Osteocyte (in vitro differentiated cells): ENCODE measurements around the gene MCM5. TPM values are rescaled to one million over a fixed set of nuclear protein-coding genes. Genes with fewer than 3 reads are reported as not detected.
A peak's percentile ranks its signal among the peaks of the same experiment; 100 is the strongest.

Source experiments
- DNase-seq: peaks from one replicate; pipeline ENCODE4 v3.0.0; 2021; ENCODE audit warnings: mixed read lengths; ENCODE audit not compliant: unreplicated experiment; ENCODE audit errors: extremely low spot score
- H3K27ac Mint-ChIP-seq: one replicate; pipeline ENCODE4 v1.8.0; 2021; ENCODE audit warnings: mild to moderate bottlenecking, mixed read lengths; ENCODE audit not compliant: unreplicated experiment
- H3K27me3 Mint-ChIP-seq: one replicate; pipeline ENCODE4 v1.8.0; 2021; ENCODE audit warnings: mixed read lengths; ENCODE audit not compliant: unreplicated experiment
- H3K36me3 Mint-ChIP-seq: one replicate; pipeline ENCODE4 v1.8.0; 2021; ENCODE audit warnings: mixed read lengths; ENCODE audit not compliant: unreplicated experiment
- H3K4me1 Mint-ChIP-seq: one replicate; pipeline ENCODE4 v1.8.0; 2021; ENCODE audit warnings: mixed read lengths; ENCODE audit not compliant: unreplicated experiment
- H3K4me3 Mint-ChIP-seq: one replicate; pipeline ENCODE4 v1.8.0; 2021; ENCODE audit warnings: mild to moderate bottlenecking, moderate library complexity, mixed read lengths; ENCODE audit not compliant: unreplicated experiment
- H3K9me3 Mint-ChIP-seq: one replicate; pipeline ENCODE4 v1.8.0; 2021; ENCODE audit warnings: mixed read lengths; ENCODE audit not compliant: unreplicated experiment
- CTCF ChIP-seq: fragments of 200-600 bp; sonication (generic); IDR thresholded peaks from 2 replicates; pipeline ENCODE4 v1.5.0; 2021; ENCODE audit warnings: antibody characterized with exemption, mild to moderate bottlenecking, moderate library complexity
- total RNA-seq: library from RNA; stranded (reverse); gene quantifications from 2 replicates; pipeline ENCODE4 v1.2.1, GENCODE V29; 2021

MCM5 gene
- total RNA-seq, 1 donor from 2014 or later: 28.5 TPM

- no peaks in the 10 kb centered on the region for H3K36me3 Mint-ChIP-seq
- H3K27me3 Mint-ChIP-seq: peaks cover 11% of the 10 kb centered on the region
- no peak overlapping the region for H3K27ac Mint-ChIP-seq
- H3K9me3 Mint-ChIP-seq: no peaks in the 10 kb centered on the region
- H3K4me1 Mint-ChIP-seq: peaks cover 10% of the 10 kb centered on the region
- no peak for DNase-seq
- no peak for TF ChIP-seq CTCF
- H3K4me3 Mint-ChIP-seq: no peak overlapping the region
Measured at GRCh38 chr22:35452351-35452781, 52.4 kb downstream of the MCM5 start.

- Mint-ChIP-seq H3K9me3 (no peaks in the 10 kb centered on the region), H3K27ac (no peak overlapping the region), H3K36me3 (no peaks in the 10 kb centered on the region), H3K27me3 (peaks cover 13% of the 10 kb centered on the region), H3K4me3 (no peak overlapping the region), H3K4me1 (peaks cover 4% of the 10 kb centered on the region)
- no peak for DNase-seq
- TF ChIP-seq CTCF: no peak
Measured at GRCh38 chr22:35452810-35453743, 53.1 kb downstream of the MCM5 start.

- peaks cover 13% of the 10 kb centered on the region for H3K27me3 Mint-ChIP-seq
- H3K27ac Mint-ChIP-seq: no peak overlapping the region
- H3K36me3 Mint-ChIP-seq: no peaks in the 10 kb centered on the region
- no peak for DNase-seq
- no peak overlapping the region for H3K4me3 Mint-ChIP-seq
- no peaks in the 10 kb centered on the region for H3K4me1 Mint-ChIP-seq
- H3K9me3 Mint-ChIP-seq: no peaks in the 10 kb centered on the region
- peak; percentile 9 for TF ChIP-seq CTCF
Measured at GRCh38 chr22:35454416-35455054, 54.6 kb downstream of the MCM5 start.

GRCh38 chr22:35455529-35455928 lies 55.6 kb downstream of the MCM5 start:
- TF ChIP-seq CTCF: no peak
- Mint-ChIP-seq H3K36me3 (no peaks in the 10 kb centered on the region), H3K4me1 (no peaks in the 10 kb centered on the region), H3K9me3 (no peaks in the 10 kb centered on the region), H3K27ac (no peak overlapping the region), H3K4me3 (no peak overlapping the region), H3K27me3 (peaks cover 13% of the 10 kb centered on the region)
- DNase-seq: no peak

DNA sequence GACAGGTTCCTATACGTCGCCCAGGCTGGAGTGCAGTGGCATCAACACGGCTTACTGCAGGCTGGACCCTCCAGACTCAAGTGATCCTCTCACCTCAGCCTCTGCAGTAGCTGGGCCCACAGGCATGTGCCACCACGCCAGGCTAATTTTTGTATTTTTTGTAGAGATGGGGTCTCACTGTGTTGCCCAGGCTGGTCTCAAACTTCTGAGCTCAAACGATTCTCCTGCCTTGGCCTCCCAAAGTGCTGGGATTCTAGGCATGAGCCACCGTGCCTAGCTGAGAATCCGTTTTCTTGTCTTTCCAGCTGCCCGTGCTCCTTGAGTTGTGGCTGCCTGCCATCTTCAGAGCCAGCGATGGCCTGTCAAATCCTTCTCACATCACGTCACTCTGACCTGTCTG lies 56.8 kb downstream of the MCM5 start:
- no peak for TF ChIP-seq CTCF
- Mint-ChIP-seq H3K9me3 (no peaks in the 10 kb centered on the region), H3K4me3 (no peak overlapping the region), H3K27ac (no peak overlapping the region), H3K36me3 (no peaks in the 10 kb centered on the region), H3K27me3 (peaks cover 13% of the 10 kb centered on the region), H3K4me1 (no peaks in the 10 kb centered on the region)
- DNase-seq: no peak
